Body of pancreas (tissue), 4 donors: ENCODE data around the gene TMEM107.

Source experiments
- POLR2A ChIP-seq, 3 donors: fragments of 450-650 bp; IDR thresholded peaks; one replicate each; pipeline ENCODE4 v1.6.1; 2016; ENCODE audit warnings: antibody characterized with exemption in 3 of 3, mild to moderate bottlenecking in 2 of 3
- TF ChIP-seq, protein P1 (sequence below), 7 experiments: fragments of 450-650 bp in 4 of 7; fragments of 200-600 bp in 3 of 7; sonication (generic) in 3 of 7; IDR thresholded peaks; one replicate each; pipeline ENCODE4 v1.5.1; 2016 to 2019; ENCODE audit warnings: antibody characterized with exemption in 7 of 7

GRCh38 chr17:8161289-8162232 lies 14.6 kb downstream of the TMEM107 start:
- TF ChIP-seq, protein P1, sequence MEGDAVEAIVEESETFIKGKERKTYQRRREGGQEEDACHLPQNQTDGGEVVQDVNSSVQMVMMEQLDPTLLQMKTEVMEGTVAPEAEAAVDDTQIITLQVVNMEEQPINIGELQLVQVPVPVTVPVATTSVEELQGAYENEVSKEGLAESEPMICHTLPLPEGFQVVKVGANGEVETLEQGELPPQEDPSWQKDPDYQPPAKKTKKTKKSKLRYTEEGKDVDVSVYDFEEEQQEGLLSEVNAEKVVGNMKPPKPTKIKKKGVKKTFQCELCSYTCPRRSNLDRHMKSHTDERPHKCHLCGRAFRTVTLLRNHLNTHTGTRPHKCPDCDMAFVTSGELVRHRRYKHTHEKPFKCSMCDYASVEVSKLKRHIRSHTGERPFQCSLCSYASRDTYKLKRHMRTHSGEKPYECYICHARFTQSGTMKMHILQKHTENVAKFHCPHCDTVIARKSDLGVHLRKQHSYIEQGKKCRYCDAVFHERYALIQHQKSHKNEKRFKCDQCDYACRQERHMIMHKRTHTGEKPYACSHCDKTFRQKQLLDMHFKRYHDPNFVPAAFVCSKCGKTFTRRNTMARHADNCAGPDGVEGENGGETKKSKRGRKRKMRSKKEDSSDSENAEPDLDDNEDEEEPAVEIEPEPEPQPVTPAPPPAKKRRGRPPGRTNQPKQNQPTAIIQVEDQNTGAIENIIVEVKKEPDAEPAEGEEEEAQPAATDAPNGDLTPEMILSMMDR (IDR thresholded peaks at IDR 0.05) = no peak
- no peak for TF ChIP-seq POLR2A (IDR thresholded peaks at IDR 0.05)
